IPS-18a (cell line): ENCODE measurements around the gene A3GALT2.

Source experiments
- H3K27ac ChIP-seq: one replicate; pipeline ENCODE4 v1.5.1; 2013; ENCODE audit warnings: low read length
- H3K27me3 ChIP-seq: one replicate; pipeline ENCODE4 v1.6.1; 2013; ENCODE audit warnings: mild to moderate bottlenecking, low read length; ENCODE audit not compliant: control insufficient read depth, insufficient read depth
- H3K36me3 ChIP-seq: one replicate; pipeline ENCODE4 v1.6.1; 2013; ENCODE audit warnings: low read depth, low read length; ENCODE audit not compliant: control insufficient read depth
- H3K4me1 ChIP-seq: one replicate; pipeline ENCODE4 v1.6.1; 2013; ENCODE audit warnings: low read depth, low read length; ENCODE audit not compliant: control insufficient read depth
- H3K4me3 ChIP-seq: one replicate; pipeline ENCODE4 v1.5.1; 2013; ENCODE audit warnings: low read length
- H3K9ac ChIP-seq: one replicate; pipeline ENCODE4 v1.6.1; 2013; ENCODE audit warnings: mild to moderate bottlenecking, low read length, moderate library complexity
- H3K9me3 ChIP-seq: one replicate; pipeline ENCODE4 v1.6.1; 2013; ENCODE audit warnings: low read depth, low read length; ENCODE audit not compliant: control insufficient read depth

A3GALT2 gene

DNA sequence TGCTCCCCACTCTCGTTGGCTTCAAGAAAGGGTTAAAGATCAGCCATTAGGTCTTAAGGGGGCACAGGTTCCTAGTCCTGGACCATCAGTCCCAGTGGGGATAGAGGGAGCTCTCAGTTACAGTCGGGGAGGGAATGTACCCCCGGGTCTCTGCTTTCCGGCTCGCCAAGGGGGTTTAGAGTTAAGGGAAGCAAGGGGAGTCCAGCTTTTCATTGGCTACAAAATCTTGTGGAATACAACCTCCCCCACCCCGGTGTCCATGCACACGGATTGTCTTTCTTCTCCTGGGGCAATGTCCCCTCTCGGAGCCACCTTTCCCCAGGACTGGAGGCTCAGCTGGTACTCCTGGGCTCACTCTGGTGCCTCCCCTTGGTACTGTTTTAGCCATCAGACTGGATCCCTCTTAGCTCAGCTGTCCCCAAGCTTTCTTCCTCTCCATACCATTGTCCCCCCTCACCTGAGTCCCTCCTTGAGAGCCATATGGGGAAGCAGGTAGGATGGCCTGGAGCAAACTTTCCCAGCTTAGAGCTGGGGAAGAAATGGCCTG is at the start of gene A3GALT2:
Gene A3GALT2, minus strand, starts transcription at position 480 of the 547 bp plus-strand sequence. Its CDS starts 0 bp downstream, at position 480.
- no peak within 1 kb of the TSS for H3K27ac ChIP-seq
- H3K4me3 ChIP-seq, result no peak within 1 kb of the TSS
- H3K9me3 ChIP-seq, result no peaks in the 10 kb centered on the region
- no peaks in the 10 kb centered on the region for H3K4me1 ChIP-seq
- H3K27me3 ChIP-seq, result no peaks in the 10 kb centered on the region
- H3K9ac ChIP-seq, result no peak within 1 kb of the TSS
- H3K36me3 ChIP-seq, result peaks cover 17% of the 10 kb centered on the region

GRCh38 chr1:33370301-33370700 is 49.4 kb upstream of the A3GALT2 start:
- Histone ChIP-seq H3K27ac (no peak overlapping the region), H3K27me3 (peaks cover 3% of the 10 kb centered on the region), H3K36me3 (no peaks in the 10 kb centered on the region), H3K4me3 (no peak overlapping the region), H3K9me3 (no peaks in the 10 kb centered on the region), H3K9ac (no peak overlapping the region), H3K4me1 (peaks cover 13% of the 10 kb centered on the region)

DNA sequence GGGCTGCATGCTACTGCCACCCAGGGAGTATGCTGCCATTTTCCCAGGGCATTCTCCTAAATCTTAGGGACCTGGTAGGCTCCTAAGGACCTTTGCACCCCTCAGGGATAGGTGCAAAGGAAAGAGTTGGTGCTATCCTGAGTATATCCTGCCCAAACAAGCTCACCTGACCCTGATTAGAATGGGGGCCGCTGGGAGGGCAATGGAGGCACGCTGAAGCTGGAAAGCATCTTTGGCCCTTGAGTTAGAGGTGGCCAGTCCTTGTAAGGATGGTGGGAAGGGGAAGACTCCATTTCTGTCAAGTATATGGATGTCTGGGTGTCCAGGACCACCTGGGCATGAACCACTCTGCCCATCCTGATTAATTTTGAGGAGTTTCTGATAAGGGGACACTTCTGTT is 48.9 kb upstream of the A3GALT2 start:
- Histone ChIP-seq H3K9me3 (no peaks in the 10 kb centered on the region), H3K36me3 (no peaks in the 10 kb centered on the region), H3K27me3 (peaks cover 3% of the 10 kb centered on the region), H3K4me3 (no peak overlapping the region), H3K27ac (no peak overlapping the region), H3K9ac (no peak overlapping the region), H3K4me1 (peaks cover 19% of the 10 kb centered on the region)

DNA sequence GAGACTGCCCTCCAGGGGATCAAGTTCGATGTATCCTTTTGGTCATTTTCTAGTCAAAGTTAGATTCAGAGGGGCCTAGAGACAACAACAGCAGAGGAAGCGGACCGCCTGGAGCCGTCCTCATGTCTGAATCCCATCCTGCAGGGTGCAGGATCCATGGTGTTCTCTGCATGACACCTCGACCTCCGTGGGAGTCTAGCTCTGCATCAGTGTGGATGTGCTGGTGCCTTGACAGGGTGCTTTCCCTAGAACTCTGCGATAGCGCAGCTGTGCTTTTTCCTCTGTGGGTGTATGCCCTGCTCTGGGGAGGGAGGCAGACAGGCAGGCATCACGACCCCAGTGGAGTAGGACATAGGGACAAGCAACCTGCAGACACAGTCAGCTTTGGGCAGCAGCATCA is 48.2 kb upstream of the A3GALT2 start:
- H3K36me3 ChIP-seq, result no peaks in the 10 kb centered on the region
- no peak overlapping the region for H3K4me3 ChIP-seq
- H3K4me1 ChIP-seq, result peaks cover 25% of the 10 kb centered on the region
- peaks cover 3% of the 10 kb centered on the region for H3K27me3 ChIP-seq
- no peaks in the 10 kb centered on the region for H3K9me3 ChIP-seq
- no peak overlapping the region for H3K27ac ChIP-seq
- no peak overlapping the region for H3K9ac ChIP-seq

DNA sequence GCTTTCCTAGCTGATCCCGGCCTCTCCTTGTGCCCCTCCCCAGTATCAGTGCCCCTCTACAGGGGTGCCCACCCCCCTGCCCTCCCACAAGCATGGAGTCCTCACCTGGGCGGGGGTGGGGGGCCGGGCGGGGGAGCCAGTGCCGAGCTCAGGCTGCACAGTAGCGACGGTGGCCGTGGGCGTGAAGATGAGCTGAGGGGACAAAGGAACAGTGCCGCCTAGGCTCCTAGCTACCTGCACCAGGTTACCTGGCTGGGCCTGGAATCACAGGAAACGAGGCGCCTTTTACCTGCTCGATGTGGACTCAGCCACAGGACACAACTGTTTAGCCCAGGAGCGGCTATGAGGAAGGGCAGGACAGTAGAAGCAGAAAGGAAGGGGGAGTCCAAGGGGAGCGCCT is 47.5 kb upstream of the A3GALT2 start:
- Histone ChIP-seq H3K4me3 (no peak overlapping the region), H3K4me1 (peaks cover 30% of the 10 kb centered on the region)

GRCh38 chr1:33367485-33368405 is 46.8 kb upstream of the A3GALT2 start:
- Histone ChIP-seq H3K9me3 (no peaks in the 10 kb centered on the region), H3K9ac (no peak overlapping the region), H3K36me3 (no peaks in the 10 kb centered on the region), H3K27me3 (peaks cover 3% of the 10 kb centered on the region), H3K4me3 (no peak overlapping the region), H3K4me1 (peaks cover 37% of the 10 kb centered on the region), H3K27ac (no peak overlapping the region)

More for the DNA sequence above, 47.5 kb upstream of the A3GALT2 start:
- H3K36me3 ChIP-seq, result no peaks in the 10 kb centered on the region
- H3K27me3 ChIP-seq, result peaks cover 3% of the 10 kb centered on the region
- H3K9ac ChIP-seq, result no peak overlapping the region
- H3K27ac ChIP-seq, result no peak overlapping the region
- no peaks in the 10 kb centered on the region for H3K9me3 ChIP-seq

DNA sequence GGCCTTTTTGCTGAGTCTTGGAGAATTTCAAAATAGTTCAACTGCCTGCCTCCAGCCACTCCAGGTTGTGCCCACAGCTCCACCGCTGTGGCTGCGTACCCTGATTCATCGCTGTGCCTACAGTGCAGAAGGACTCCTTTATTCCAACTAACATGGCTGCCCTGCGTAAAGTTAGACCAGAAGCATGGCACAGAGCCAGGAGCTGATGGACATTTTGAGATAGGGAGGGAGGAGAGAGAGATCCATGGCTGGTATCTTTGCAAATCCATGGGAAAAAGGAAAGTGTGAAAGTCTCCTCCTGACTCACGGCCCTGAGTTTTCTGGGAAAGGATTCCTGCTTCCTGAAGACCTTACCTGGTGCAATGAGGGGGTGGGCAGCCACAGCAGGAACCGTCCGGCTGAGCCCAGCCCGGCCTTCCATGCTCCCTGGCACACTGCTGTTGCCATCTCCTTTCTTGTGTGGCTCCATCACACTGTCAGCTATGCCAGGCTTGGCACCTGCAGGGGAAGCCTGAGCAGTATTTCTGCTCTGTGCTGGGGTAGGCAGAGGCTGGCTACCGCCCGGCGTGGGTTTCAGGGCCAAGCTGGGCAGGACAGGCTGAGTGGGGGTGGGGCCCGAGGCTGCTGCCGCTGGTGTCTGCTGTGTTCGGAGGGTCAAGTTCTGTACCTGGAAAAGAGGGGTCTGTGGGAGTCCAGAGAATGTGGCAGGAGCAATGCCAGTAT is 46.0 kb upstream of the A3GALT2 start:
- Histone ChIP-seq H3K27me3 (peaks cover 3% of the 10 kb centered on the region), H3K9me3 (no peaks in the 10 kb centered on the region), H3K27ac (no peak overlapping the region), H3K36me3 (no peaks in the 10 kb centered on the region), H3K4me1 (peaks cover 45% of the 10 kb centered on the region), H3K9ac (no peak overlapping the region), H3K4me3 (no peak overlapping the region)

GRCh38 chr1:33365560-33365997 is 44.7 kb upstream of the A3GALT2 start:
- H3K9ac ChIP-seq, result no peak overlapping the region
- no peak overlapping the region for H3K27ac ChIP-seq
- no peaks in the 10 kb centered on the region for H3K36me3 ChIP-seq
- peaks cover 6% of the 10 kb centered on the region for H3K27me3 ChIP-seq
- no peaks in the 10 kb centered on the region for H3K9me3 ChIP-seq
- no peak overlapping the region for H3K4me3 ChIP-seq
- peaks cover 57% of the 10 kb centered on the region for H3K4me1 ChIP-seq

DNA sequence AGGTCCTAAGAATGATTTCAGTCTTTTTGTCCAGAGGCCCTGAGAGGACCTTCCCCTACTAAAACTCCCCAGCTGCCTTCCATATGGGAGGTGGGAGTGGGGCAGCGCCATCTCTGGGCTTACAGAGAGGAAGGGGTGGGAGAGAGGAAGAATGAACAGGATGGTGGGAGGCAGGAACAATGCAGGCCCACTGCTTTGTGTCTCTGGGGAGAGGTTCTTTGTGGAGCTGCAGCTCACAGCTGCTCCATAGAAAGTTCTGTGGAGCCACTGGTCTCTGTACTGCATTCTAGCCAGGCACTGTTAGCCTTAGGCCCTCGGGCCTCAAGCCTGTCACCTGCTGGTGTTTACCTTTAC is 43.6 kb upstream of the A3GALT2 start:
- H3K4me1 ChIP-seq, result peaks cover 57% of the 10 kb centered on the region
- peak overlapping the region; percentile 49 for H3K27ac ChIP-seq
- H3K27me3 ChIP-seq, result peaks cover 16% of the 10 kb centered on the region
- H3K36me3 ChIP-seq, result no peaks in the 10 kb centered on the region
- H3K9me3 ChIP-seq, result no peaks in the 10 kb centered on the region
- peak overlapping the region; percentile 53 for H3K4me3 ChIP-seq
- H3K9ac ChIP-seq, result peak overlapping the region; percentile 36

DNA sequence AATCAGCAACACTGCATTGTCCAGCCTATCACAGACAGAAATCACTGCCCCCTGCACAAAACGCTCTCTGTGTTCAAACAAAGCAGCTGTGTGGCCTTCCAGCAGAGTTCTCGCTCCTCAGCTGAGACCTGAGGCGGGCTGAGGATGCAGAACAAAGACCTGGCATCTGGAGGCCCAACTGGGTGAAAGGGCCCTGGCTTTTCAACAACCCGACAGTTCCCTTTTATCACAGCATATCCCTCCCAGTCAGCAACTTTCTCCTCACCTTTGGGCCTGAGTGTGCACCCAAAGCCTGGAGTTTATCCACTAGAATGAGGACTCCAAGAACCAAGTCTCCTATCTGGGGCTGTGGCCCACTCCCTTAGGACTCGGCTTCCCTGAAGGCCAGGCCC is 42.6 kb upstream of the A3GALT2 start:
- H3K27me3 ChIP-seq, result peaks cover 27% of the 10 kb centered on the region
- H3K4me1 ChIP-seq, result peaks cover 57% of the 10 kb centered on the region
- no peaks in the 10 kb centered on the region for H3K9me3 ChIP-seq
- peak overlapping the region; percentile 67 for H3K9ac ChIP-seq
- peak overlapping the region; percentile 53 for H3K4me3 ChIP-seq
- peak overlapping the region; percentile 65 for H3K27ac ChIP-seq
- no peaks in the 10 kb centered on the region for H3K36me3 ChIP-seq

DNA sequence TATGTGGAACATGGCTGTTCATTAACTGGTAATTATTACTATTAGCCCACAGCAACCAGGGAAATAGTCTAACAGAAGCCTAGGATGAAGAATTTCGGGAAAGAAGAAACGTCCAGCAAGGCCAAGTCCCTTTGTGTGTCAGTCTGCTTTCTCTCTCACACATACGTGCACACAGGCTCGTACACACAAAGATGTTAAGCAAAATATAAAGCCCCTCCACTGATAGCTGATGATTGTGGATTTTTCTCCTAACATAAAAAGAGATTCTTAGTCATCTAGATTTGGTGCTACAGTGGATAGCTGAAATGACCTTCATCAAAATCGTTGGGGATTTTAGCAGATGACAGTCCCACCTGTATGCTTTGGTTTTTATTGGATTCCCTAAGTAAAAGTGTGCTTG is 42.1 kb upstream of the A3GALT2 start:
- H3K4me3 ChIP-seq, result peak overlapping the region; percentile 53
- H3K4me1 ChIP-seq, result peaks cover 56% of the 10 kb centered on the region
- H3K36me3 ChIP-seq, result no peaks in the 10 kb centered on the region
- H3K27me3 ChIP-seq, result peaks cover 29% of the 10 kb centered on the region
- H3K27ac ChIP-seq, result peak overlapping the region; percentile 65
- H3K9me3 ChIP-seq, result no peaks in the 10 kb centered on the region
- H3K9ac ChIP-seq, result peak overlapping the region; percentile 67
